Left renal pelvis (tissue), 4 donors: ENCODE results near the gene RNFT1. TPM values are rescaled to one million over a fixed set of nuclear protein-coding genes. Genes with fewer than 3 reads are reported as not detected.
"Not testable (repeated sequence)": the region's sequence is repeated elsewhere in the genome, so short reads cannot be mapped to it uniquely, and the experiment has no call there.

ENCODE experiments used
- DNase-seq, 4 donors: peaks; one replicate each; pipeline ENCODE4 v3.0.0-alpha.2; 2013; ENCODE audit warnings: low read depth in 4 of 4, low spot score in 3 of 4
- polyA plus RNA-seq, 4 donors: library from polyadenylated mRNA; unstranded; fragments of 120-200 nt; gene quantifications; one replicate each; pipeline ENCODE4 v1.2.1, GENCODE V29; 2013; ENCODE audit not compliant: insufficient read length in 4 of 4

Gene RNFT1
- polyA plus RNA-seq, 4 donors: 18.5 to 35.4 (median 26.3) TPM

DNA sequence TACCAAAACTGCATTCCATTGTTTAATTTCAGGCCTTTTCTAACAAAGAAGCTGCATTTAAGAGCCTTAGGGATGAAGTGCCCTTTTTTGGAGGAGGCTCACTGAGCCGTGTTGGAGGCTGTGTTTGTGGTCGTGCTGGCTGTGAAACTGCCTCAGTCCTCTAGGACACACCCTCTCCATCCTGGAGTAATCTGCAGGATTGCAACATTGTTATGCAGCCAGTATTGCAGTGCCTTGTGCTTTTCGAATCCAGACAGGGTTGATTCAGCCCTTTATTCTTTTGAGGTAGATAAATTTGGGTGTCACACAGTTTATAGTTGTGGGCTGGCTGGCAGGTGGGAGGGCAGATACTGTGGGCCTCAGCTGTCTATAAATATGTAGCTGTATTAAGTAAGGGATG, 33.8 kb downstream of the RNFT1 start:
- DNase-seq: not testable (repeated sequence)

DNA sequence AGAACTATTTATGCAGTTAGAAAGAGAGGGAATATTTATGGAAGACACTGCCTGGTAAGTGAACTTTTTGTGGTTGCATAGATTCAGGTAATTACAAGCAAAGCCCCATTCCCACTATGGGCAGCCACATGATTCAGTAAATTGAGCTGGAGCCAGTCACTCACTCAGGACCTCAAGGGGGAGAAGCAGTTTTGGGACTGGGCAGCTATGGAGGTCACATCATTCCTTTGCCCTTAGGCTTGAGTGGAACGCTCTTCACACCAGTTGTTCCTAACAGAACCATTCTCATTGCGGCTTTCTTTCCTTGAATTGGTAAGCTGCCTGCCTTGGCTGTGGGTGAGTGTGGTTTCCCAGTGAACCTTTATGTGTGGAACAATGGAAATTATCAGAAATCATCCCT, 34.4 kb downstream of the RNFT1 start:
- not testable (repeated sequence) for DNase-seq

DNA sequence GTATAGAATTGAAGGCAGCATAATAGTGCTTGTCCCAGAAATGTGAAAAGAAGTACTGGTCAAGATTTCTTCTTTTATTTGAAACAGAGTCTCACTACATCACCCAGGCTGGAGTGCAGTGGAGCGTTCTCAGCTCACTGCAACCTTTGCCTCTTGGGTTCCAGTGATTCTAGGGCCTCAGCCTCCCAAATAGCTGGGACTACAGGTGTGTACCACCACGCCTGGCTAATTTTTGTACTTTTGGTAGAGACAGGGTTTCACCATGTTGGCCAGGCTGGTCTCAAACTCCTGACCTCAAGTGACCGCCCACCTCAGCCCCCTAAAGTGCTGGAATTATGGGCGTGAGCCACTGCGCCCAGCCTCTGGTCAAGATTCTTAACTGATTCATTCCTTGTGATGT, 43.9 kb downstream of the RNFT1 start:
- DNase-seq: not testable (repeated sequence)

DNA sequence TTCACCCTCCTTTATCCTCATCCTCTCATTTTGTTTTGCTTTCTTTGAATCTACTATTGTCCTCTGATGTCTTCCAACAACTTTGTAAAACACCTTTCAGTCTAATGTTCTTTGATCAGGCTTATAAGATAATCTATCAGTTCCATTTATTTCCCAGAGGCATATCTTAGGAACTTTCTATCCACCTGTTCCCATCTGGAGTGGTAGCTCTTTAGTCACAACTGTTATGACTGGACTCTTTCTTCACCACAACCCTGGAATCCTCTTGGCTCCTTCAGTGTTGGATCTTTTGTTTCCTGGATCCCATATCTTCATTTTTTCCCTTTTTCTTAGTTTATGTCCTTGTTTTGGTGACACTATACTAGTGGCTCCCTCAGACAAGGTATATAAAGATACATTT, 48.1 kb downstream of the RNFT1 start:
- DNase-seq: no peak

DNA sequence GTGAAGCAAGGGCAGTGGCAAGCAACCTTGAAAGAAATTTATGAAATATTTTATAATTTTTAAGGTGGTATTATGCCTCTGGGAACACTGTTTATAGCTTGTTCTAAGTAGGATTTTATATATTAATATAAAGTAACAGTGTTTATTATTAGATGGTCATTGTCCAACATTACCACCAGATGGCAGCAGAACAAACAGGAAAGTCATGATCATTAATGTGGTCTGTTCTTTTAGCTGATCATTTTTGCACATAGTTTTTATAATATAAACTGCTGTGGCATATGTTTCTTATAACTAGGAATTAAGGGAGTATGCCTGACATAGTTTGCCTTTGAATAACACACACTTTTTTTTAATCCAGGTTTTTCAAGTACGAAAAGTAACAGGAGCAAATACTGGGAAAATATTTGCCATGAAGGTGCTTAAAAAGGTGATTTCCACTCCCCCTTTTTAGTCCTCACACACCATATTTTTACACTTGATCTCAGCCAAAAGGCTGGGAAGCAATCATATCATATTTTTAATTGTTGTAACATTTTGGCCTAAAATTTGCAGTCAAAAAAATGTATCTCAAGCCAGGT, 50.2 kb downstream of the RNFT1 start:
- DNase-seq: peak in 1 of 4 donors; percentile 6

DNA sequence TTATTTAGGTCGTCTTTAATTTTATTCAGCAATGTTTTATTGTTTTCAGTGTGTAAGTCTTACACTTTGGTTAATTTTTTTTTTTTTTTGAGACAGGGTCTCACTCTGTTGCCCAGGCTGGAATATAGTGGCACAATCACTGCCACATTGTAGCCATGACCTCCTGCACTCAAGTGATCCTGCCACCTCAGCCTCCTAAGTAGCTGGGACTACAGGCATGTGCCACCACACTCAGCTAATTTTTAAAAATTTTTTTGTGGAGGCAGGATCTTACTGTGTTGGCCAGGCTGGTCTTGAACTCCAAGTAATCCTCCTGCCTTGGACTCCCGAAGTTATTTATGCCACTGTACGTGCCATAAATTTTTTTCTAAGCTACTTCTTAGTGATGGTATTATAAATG, 57.1 kb downstream of the RNFT1 start:
- DNase-seq: no peak

DNA sequence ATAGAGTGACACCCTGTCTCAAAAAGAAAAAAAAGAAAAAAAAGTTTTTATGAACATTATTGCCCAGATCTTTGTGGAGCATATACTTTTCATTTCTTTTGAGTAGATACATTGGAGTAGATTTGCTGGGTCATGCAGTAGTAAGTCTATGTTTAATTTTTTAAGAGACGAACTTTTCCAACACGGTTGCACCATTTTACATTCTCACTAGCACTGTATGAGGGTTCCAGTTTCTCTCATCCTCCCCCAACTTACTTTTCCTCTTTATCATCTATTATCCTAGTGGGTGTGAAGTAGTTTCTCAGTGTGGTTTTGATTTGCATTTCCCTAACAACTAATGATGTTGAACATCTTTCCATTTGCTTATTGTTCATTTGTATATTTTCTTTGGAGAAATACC, 61.1 kb downstream of the RNFT1 start:
- DNase-seq: no peak

Other genes with a start within 250 kb of the RNFT1 start
- gene TUBD1, start 71.8 kb downstream of the RNFT1 start, polyA plus RNA-seq: 10 to 100 TPM; 12.7 to 19.4 (median 18.4) TPM
- 10 to 100 TPM; 40.5 to 44.8 (median 43.8) TPM for gene RPS6KB1, start 71.6 kb downstream of the RNFT1 start, polyA plus RNA-seq
- 10 to 100 TPM; 21.3 to 28.3 (median 23.9) TPM for gene HEATR6, start 114.2 kb upstream of the RNFT1 start, polyA plus RNA-seq
- gene CA4, start 185.2 kb upstream of the RNFT1 start, polyA plus RNA-seq: 10 to 100 TPM in 3 of 4 donors, 1 to 10 TPM in 1; 3.7 to 58.5 (median 35.9) TPM